Kidney (tissue), 14 donors: ENCODE measurements around the gene BABAM1. TPM values are rescaled to one million over a fixed set of nuclear protein-coding genes. Genes with fewer than 3 reads are reported as not detected.

Experiments
- DNase-seq, 5 donors: peaks; one replicate each; pipeline ENCODE4 v3.0.0-alpha.2; 2013 to 2020
- FAIRE-seq: peaks from 2 replicates; lab custom pipeline; 2012; peaks lifted over from hg19 to GRCh38; lab: Jason Lieb, UNC
- H3K27ac ChIP-seq, 2 donors: one replicate each; pipeline ENCODE4 v1.7.0; 2013; ENCODE audit warnings: low read depth in 2 of 2, low read length in 2 of 2, inconsistent platforms in 1 of 2
- H3K27me3 ChIP-seq: one replicate; pipeline ENCODE4 v1.7.1; 2013; ENCODE audit warnings: low read length, inconsistent platforms; ENCODE audit not compliant: control insufficient read depth, insufficient read depth
- H3K36me3 ChIP-seq, 3 donors: one replicate each; pipeline versions ENCODE4 v1.7.0 to v1.7.1; 2013; ENCODE audit warnings: low read length in 3 of 3, control low read depth in 1 of 3, inconsistent platforms in 1 of 3; ENCODE audit not compliant: insufficient read depth in 3 of 3, control insufficient read depth in 2 of 3
- H3K4me1 ChIP-seq, 3 donors: one replicate each; pipeline versions ENCODE4 v1.7.0 to v1.7.1; 2013; ENCODE audit warnings: low read length in 3 of 3, inconsistent platforms in 1 of 3, low read depth in 1 of 3; ENCODE audit not compliant: control insufficient read depth in 2 of 3, insufficient read depth in 2 of 3
- H3K4me3 ChIP-seq, 3 donors: one replicate each; pipeline versions ENCODE4 v1.7.0 to v1.8.1; 2013; ENCODE audit warnings: low read length in 3 of 3, control low read depth in 1 of 3, inconsistent platforms in 1 of 3
- H3K9ac ChIP-seq, 3 donors: one replicate each; pipeline versions ENCODE4 v1.7.0 to v1.7.1; 2013; ENCODE audit warnings: low read length in 3 of 3, control low read depth in 1 of 3, inconsistent platforms in 1 of 3
- H3K9me3 ChIP-seq, 3 donors: one replicate each; pipeline versions ENCODE4 v1.7.0 to v1.7.1; 2013; ENCODE audit warnings: low read length in 3 of 3, control low read depth in 1 of 3, inconsistent platforms in 1 of 3; ENCODE audit not compliant: control insufficient read depth in 2 of 3, insufficient read depth in 1 of 3
- CTCF ChIP-seq: IDR thresholded peaks from 3 replicates; pipeline ENCODE4 v1.5.1; 2012; ENCODE audit warnings: mild to moderate bottlenecking, moderate library complexity, borderline replicate concordance; ENCODE audit not compliant: insufficient read depth; ENCODE audit errors: extremely low read depth
- intact Hi-C: fragments of 100-400 bp; cut with DNase I; formaldehyde crosslinking; loops from one replicate; pipeline ENCODE4 v1.11.1; 2022
- polyA plus RNA-seq: library from polyadenylated mRNA; stranded (reverse); fragments of 350-450 nt; fragmentation: Illumina TruSeq; extraction: RNeasy Lipid Tissue Mini Kit (QIAGEN cat#74804); gene quantifications from one replicate; pipeline ENCODE4 v1.2.3, GENCODE V29; 2014; ENCODE audit warnings: low read depth, low replicate concordance; ENCODE audit not compliant: insufficient read depth
- total RNA-seq: library from RNA; stranded (reverse); fragmentation: NEBNext Ultra II Directional; extraction: Animal tissue kit (Norgen Biotek cat#: 25700); gene quantifications from one replicate; pipeline ENCODE4 v1.2.1, GENCODE V29; 2021
- donor health status: control.
- donor health status: control.
- donor health status: control.
- donor health status: control.
- donor health status: control.
- donor health status: DM: yes; HTN: yes; CAD: no.
- donor health status: Normal renal cell carcinoma (clear cell type).

The BABAM1 gene
- total and polyA plus RNA-seq, 2 donors from 2014 or later = 69.4 to 105 TPM

- Histone ChIP-seq H3K27ac (peak overlapping the region; percentile 87 to 88), H3K4me1 (peaks cover 2 to 30% (median 28%) of the 10 kb centered on the region in 3 donors), H3K27me3 (no peaks in the 10 kb centered on the region), H3K4me3 (peak overlapping the region; percentile 69 to 86 (median 82)), H3K9me3 (no peaks in the 10 kb centered on the region), H3K36me3 (peaks cover 0 to 8% (median 0%) of the 10 kb centered on the region in 3 donors), H3K9ac (peak overlapping the region; percentile 30 to 81 (median 69))
- no peak for TF ChIP-seq CTCF
- DNase-seq = peak; percentile 31 to 87 (median 54)
- intact Hi-C loops = no loop called here
- FAIRE-seq = no peak
Measured at GRCh38 chr19:17243830-17244617, 23.2 kb upstream of the BABAM1 start.

- Histone ChIP-seq H3K9me3 (no peaks in the 10 kb centered on the region), H3K4me1 (peaks cover 2 to 30% (median 28%) of the 10 kb centered on the region in 3 donors), H3K27ac (peak overlapping the region; percentile 87 to 88), H3K9ac (peak overlapping the region; percentile 42 to 81 (median 69)), H3K36me3 (peaks cover 0 to 6% (median 0%) of the 10 kb centered on the region in 3 donors), H3K27me3 (no peaks in the 10 kb centered on the region), H3K4me3 (peak overlapping the region; percentile 69 to 86 (median 82))
- no peak for FAIRE-seq
- no peak for TF ChIP-seq CTCF
- DNase-seq = peak in 2 of 5 donors; percentile 60 to 76
- intact Hi-C loops = no loop called here
Measured at GRCh38 chr19:17244618-17245534, 22.4 kb upstream of the BABAM1 start.

- Histone ChIP-seq H3K9me3 (no peaks in the 10 kb centered on the region), H3K36me3 (no peaks in the 10 kb centered on the region), H3K4me1 (peaks cover 2 to 30% (median 28%) of the 10 kb centered on the region in 3 donors), H3K4me3 (peak within 1 kb of the TSS; percentile 69 to 86 (median 82)), H3K9ac (peak within 1 kb of the TSS; percentile 6 to 81 (median 69)), H3K27me3 (no peaks in the 10 kb centered on the region), H3K27ac (peak within 1 kb of the TSS; percentile 87 to 88)
- FAIRE-seq (no peak), DNase-seq (peak in 1 of 5 donors; percentile 75)
- intact Hi-C loops = no loop called here
- no peak for TF ChIP-seq CTCF
Measured at GRCh38 chr19:17245535-17245984, 21.7 kb upstream of the BABAM1 start, which contains the start of gene NR2F6. Gene NR2F6, minus strand, starts transcription at chr19:17245919. Its CDS starts 699 bp downstream, at chr19:17245220.
